MCF 10A (cell line): ENCODE results near the gene MNT. TPM values are rescaled to one million over a fixed set of nuclear protein-coding genes. Genes with fewer than 3 reads are reported as not detected.

Experiments used
- BruUV-seq: library from RNA; stranded (reverse); fragments of 400-500 nt; replicated peaks from 2 replicates; lab custom pipeline; 2021; lab: Mats Ljungman, UMichigan
- CTCF ChIA-PET: fragments of 300-600 bp; sonication (Branson Sonifier 250); formaldehyde crosslinking; extraction: SDS; loops from one replicate; lab custom pipeline; 2021; ENCODE audit warnings: antibody characterized with exemption, inconsistent platforms; lab: Yijun Ruan, JAX
- POLR2A ChIA-PET: fragments of 300-600, 350-650 bp; sonication (Branson Sonifier 250); formaldehyde crosslinking; extraction: SDS; loops from one replicate; lab custom pipeline; 2020; ENCODE audit warnings: antibody characterized with exemption, inconsistent platforms; lab: Yijun Ruan, JAX
- DNase-seq: peaks from one replicate; pipeline ENCODE4 v3.0.0-alpha.2; 2018; ENCODE audit not compliant: unreplicated experiment
- H3K27ac Mint-ChIP-seq: one replicate; pipeline ENCODE4 v1.8.0; 2022; ENCODE audit warnings: mild to moderate bottlenecking, low read depth, mixed read lengths; ENCODE audit not compliant: unreplicated experiment
- H3K27me3 Mint-ChIP-seq: one replicate; pipeline ENCODE4 v1.8.0; 2022; ENCODE audit warnings: mixed read lengths; ENCODE audit not compliant: insufficient read depth, unreplicated experiment
- H3K36me3 Mint-ChIP-seq: one replicate; pipeline ENCODE4 v1.8.0; 2022; ENCODE audit warnings: mild to moderate bottlenecking, moderate library complexity, mixed read lengths; ENCODE audit not compliant: insufficient read depth, unreplicated experiment
- H3K4me1 Mint-ChIP-seq: one replicate; pipeline ENCODE4 v1.8.0; 2022; ENCODE audit warnings: mixed read lengths; ENCODE audit not compliant: insufficient read depth, unreplicated experiment
- H3K4me3 Mint-ChIP-seq: one replicate; pipeline ENCODE4 v1.8.0; 2022; ENCODE audit warnings: mild to moderate bottlenecking, moderate library complexity, mixed read lengths; ENCODE audit not compliant: unreplicated experiment
- H3K9me3 Mint-ChIP-seq: one replicate; pipeline ENCODE4 v1.8.0; 2022; ENCODE audit warnings: mixed read lengths; ENCODE audit not compliant: unreplicated experiment
- CTCF ChIP-seq: fragments of 200-600 bp; IDR thresholded peaks from one replicate; pipeline ENCODE4 v1.8.0; 2022; ENCODE audit warnings: antibody characterized with exemption, mild to moderate bottlenecking; ENCODE audit not compliant: unreplicated experiment
- intact Hi-C: fragments of 100-400 bp; cut with micrococcal nuclease; formaldehyde crosslinking; loops from 2 replicates; pipeline ENCODE4 v1.14.1; 2022
- total RNA-seq: library from RNA; stranded (reverse); gene quantifications from 2 replicates; pipeline ENCODE4 v1.2.3, GENCODE V29; 2022

The MNT gene
- total RNA-seq, 1 experiment from 2014 or later = 25.5 TPM

- H3K4me1 Mint-ChIP-seq = peaks cover 7% of the 10 kb centered on the region
- no peak overlapping the region for H3K27ac Mint-ChIP-seq
- intact Hi-C loops = no loop called here
- no peaks in the 10 kb centered on the region for H3K27me3 Mint-ChIP-seq
- H3K4me3 Mint-ChIP-seq = no peak overlapping the region
- BruUV-seq = no TSS peak
- DNase-seq = no peak
- H3K36me3 Mint-ChIP-seq = peaks cover 42% of the 10 kb centered on the region
- CTCF ChIA-PET = interaction anchor here (0.6 to 1.3 kb wide), 2 partner anchors 42 to 51 kb away, joined by 3 to 4 read pairs; no protein-coding TSS in a partner anchor
- TF ChIP-seq CTCF = no peak
- no peaks in the 10 kb centered on the region for H3K9me3 Mint-ChIP-seq
- POLR2A ChIA-PET = interaction anchor here (0.8 kb wide), 1 partner anchor 34 kb away, joined by 4 read pairs; no protein-coding TSS in a partner anchor
Observed at GRCh38 chr17:2365132-2365531, 35.7 kb downstream of the MNT start.

DNA sequence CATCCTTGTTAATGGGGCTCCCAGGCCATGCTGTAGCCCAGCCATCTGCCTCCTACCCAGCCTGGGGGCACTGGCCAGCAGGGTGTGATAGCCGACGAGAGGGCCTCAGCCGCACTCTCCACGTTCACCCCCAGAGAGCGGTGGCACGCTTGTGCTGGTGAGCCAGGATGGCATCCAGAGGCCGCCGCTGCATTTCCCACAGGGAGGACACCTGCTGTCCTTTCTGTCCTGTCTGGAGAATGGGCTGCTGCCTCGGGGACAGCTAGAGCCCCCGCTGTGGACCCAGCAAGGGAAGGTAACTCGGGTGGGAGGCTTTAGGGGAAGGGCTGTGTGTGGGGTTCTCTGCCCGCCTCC, 36.1 kb downstream of the MNT start:
- no peak for TF ChIP-seq CTCF
- ChIA-PET POLR2A (no interaction called here), CTCF (interaction anchor here (0.6 to 1.3 kb wide), 2 partner anchors 43 to 51 kb away, joined by 3 to 4 read pairs; no protein-coding TSS in a partner anchor)
- Mint-ChIP-seq H3K36me3 (peaks cover 39% of the 10 kb centered on the region), H3K9me3 (no peaks in the 10 kb centered on the region), H3K4me3 (no peak overlapping the region), H3K4me1 (peaks cover 9% of the 10 kb centered on the region), H3K27me3 (no peaks in the 10 kb centered on the region), H3K27ac (no peak overlapping the region)
- BruUV-seq = no TSS peak
- no peak for DNase-seq
- intact Hi-C loops = no loop called here

- H3K4me3 Mint-ChIP-seq = no peak overlapping the region
Observed at GRCh38 chr17:2363851-2364762, 36.8 kb downstream of the MNT start.

More at GRCh38 chr17:2363851-2364762, 36.8 kb downstream of the MNT start:
- DNase-seq = no peak
- Mint-ChIP-seq H3K27me3 (no peaks in the 10 kb centered on the region), H3K27ac (no peak overlapping the region), H3K36me3 (peaks cover 36% of the 10 kb centered on the region), H3K9me3 (no peaks in the 10 kb centered on the region), H3K4me1 (peaks cover 15% of the 10 kb centered on the region)
- POLR2A ChIA-PET = interaction anchor here (0.7 to 1.0 kb wide), 2 partner anchors 19 to 28 kb away, joined by 4 to 5 read pairs; no protein-coding TSS in a partner anchor
- TF ChIP-seq CTCF = no peak
- no TSS peak for BruUV-seq
- intact Hi-C loops = no loop called here
- CTCF ChIA-PET = interaction anchor here (0.6 to 4.0 kb wide), 5 partner anchors 11 to 1347 kb away, joined by 3 to 22 read pairs (median 4); no protein-coding TSS in a partner anchor
